ENCODE data around the gene TECR. TPM values are rescaled to one million over a fixed set of nuclear protein-coding genes. Genes with fewer than 3 reads are reported as not detected.

Gene TECR
- total RNA-seq, 1 donor from 2014 or later = 83.0 TPM

GRCh38 chr19:14517446-14517839 lies 12.0 kb upstream of the TECR start:
- Histone ChIP-seq H3K27me3 (ENCODE audit: control insufficient read depth in 3 of 3, insufficient read depth in 3 of 3, low read length in 3 of 3) (no peaks in the 10 kb centered on the region), H3K4me3 (ENCODE audit: low read length in 3 of 3) (peak overlapping the region; percentile 79 to 96 (median 95)), H3K4me1 (ENCODE audit: control insufficient read depth in 3 of 3, insufficient read depth in 3 of 3, low read length in 3 of 3) (peaks cover 40 to 52% (median 50%) of the 10 kb centered on the region in 3 donors), H3K27ac (ENCODE audit: low read depth, low read length) (peak overlapping the region; percentile 99), H3K9me3 (ENCODE audit: control insufficient read depth in 3 of 3, low read length in 3 of 3) (no peaks in the 10 kb centered on the region), H3K9ac (ENCODE audit: low read depth in 1 of 3, low read length in 3 of 3) (peak overlapping the region; percentile 80 to 100 (median 99)), H3K36me3 (ENCODE audit: control insufficient read depth in 3 of 3, insufficient read depth in 3 of 3, low read length in 3 of 3) (peaks cover 25 to 33% (median 31%) of the 10 kb centered on the region in 3 donors)

- H3K36me3 ChIP-seq (ENCODE audit: control insufficient read depth in 3 of 3, insufficient read depth in 3 of 3, low read length in 3 of 3) = peaks cover 25 to 33% (median 31%) of the 10 kb centered on the region in 3 donors
- H3K27ac ChIP-seq (ENCODE audit: low read depth, low read length) = peak within 1 kb of the TSS; percentile 99
- H3K27me3 ChIP-seq (ENCODE audit: control insufficient read depth in 3 of 3, insufficient read depth in 3 of 3, low read length in 3 of 3) = no peaks in the 10 kb centered on the region
- peaks cover 40 to 52% (median 47%) of the 10 kb centered on the region in 3 donors for H3K4me1 ChIP-seq (ENCODE audit: control insufficient read depth in 3 of 3, insufficient read depth in 3 of 3, low read length in 3 of 3)
- peak within 1 kb of the TSS; percentile 97 to 100 (median 99) for H3K9ac ChIP-seq (ENCODE audit: low read depth in 1 of 3, low read length in 3 of 3)
- no peaks in the 10 kb centered on the region for H3K9me3 ChIP-seq (ENCODE audit: control insufficient read depth in 3 of 3, low read length in 3 of 3)
- H3K4me3 ChIP-seq (ENCODE audit: low read length in 3 of 3) = peak within 1 kb of the TSS; percentile 89 to 96 (median 95)
Measured at GRCh38 chr19:14517840-14518505, 11.4 kb upstream of the TECR start, which contains the start of gene DNAJB1. Gene DNAJB1, minus strand, starts transcription at chr19:14518397. Its CDS starts 48 bp downstream, at chr19:14518349.

DNA sequence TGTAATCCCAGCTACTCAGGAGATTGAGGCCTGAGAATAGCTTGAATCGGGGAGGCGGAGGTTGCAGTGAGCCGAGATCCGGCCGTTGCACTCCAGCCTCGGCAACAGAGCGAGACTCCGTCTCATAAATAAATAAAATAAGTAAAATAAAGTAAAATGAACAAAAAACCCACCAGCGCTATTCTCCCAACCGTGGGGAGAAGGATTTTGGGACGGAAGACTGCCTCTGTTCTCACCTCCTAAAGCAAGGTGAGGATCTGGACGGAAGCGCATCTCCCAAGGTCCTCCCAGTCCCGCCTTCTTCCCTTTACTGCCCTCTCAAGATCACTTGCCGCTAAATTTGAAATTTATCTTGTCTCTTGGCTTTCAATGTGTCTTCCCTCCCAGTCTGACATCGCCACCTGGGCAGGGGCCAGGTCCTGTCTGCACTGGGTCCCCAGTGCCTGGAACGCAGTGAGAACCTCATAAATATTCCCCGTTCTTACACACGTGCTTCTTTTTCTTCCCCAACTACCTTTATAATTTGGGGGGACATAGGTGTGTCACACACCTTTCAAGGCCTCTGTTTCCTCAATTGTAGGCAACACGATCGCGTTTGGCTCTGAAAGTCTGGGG lies 10.0 kb upstream of the TECR start:
- Histone ChIP-seq H3K27me3 (ENCODE audit: control insufficient read depth in 3 of 3, insufficient read depth in 3 of 3, low read length in 3 of 3) (no peaks in the 10 kb centered on the region), H3K9me3 (ENCODE audit: control insufficient read depth in 3 of 3, low read length in 3 of 3) (no peaks in the 10 kb centered on the region), H3K4me3 (ENCODE audit: low read length in 3 of 3) (peak overlapping the region in 1 of 3 donors; percentile 30), H3K36me3 (ENCODE audit: control insufficient read depth in 3 of 3, insufficient read depth in 3 of 3, low read length in 3 of 3) (peaks cover 22 to 26% (median 25%) of the 10 kb centered on the region in 3 donors), H3K9ac (ENCODE audit: low read depth in 1 of 3, low read length in 3 of 3) (peak overlapping the region in 2 of 3 donors; percentile 74 to 83), H3K27ac (ENCODE audit: low read depth, low read length) (peak overlapping the region; percentile 96), H3K4me1 (ENCODE audit: control insufficient read depth in 3 of 3, insufficient read depth in 3 of 3, low read length in 3 of 3) (peaks cover 32 to 49% (median 40%) of the 10 kb centered on the region in 3 donors)

DNA sequence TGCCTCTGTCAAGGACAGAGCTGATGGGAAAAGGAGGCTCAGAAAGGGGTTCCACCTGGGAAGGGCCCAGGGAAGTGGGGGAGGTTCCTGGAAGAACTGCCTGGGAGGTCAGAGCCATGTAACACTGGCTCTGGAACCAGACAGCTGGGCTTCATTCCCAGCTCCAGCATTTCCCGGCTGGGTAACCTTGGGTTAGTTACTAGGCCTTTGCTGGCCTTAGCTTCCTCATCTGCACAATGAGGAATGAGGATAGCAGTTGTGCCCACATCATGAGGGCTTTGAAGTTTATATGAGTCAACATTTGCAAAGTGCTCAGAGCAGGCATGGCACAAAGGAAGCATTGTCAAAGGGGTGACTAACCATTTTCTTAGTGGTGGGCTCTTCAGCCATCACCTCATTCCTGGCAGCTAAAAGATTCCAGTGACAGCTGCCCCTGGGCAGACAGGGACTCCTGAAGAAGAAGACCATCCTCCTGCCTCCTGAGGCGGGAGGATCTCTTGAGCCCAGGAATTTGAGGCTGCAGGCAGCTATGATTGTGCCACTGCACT lies 9.5 kb upstream of the TECR start:
- no peaks in the 10 kb centered on the region for H3K27me3 ChIP-seq (ENCODE audit: control insufficient read depth in 3 of 3, insufficient read depth in 3 of 3, low read length in 3 of 3)
- H3K4me3 ChIP-seq (ENCODE audit: low read length in 3 of 3) = no peak overlapping the region
- peak overlapping the region; percentile 96 for H3K27ac ChIP-seq (ENCODE audit: low read depth, low read length)
- H3K9ac ChIP-seq (ENCODE audit: low read depth in 1 of 3, low read length in 3 of 3) = peak overlapping the region in 1 of 3 donors; percentile 83
- H3K9me3 ChIP-seq (ENCODE audit: control insufficient read depth in 3 of 3, low read length in 3 of 3) = no peaks in the 10 kb centered on the region
- H3K4me1 ChIP-seq (ENCODE audit: control insufficient read depth in 3 of 3, insufficient read depth in 3 of 3, low read length in 3 of 3) = peaks cover 26 to 43% (median 34%) of the 10 kb centered on the region in 3 donors
- H3K36me3 ChIP-seq (ENCODE audit: control insufficient read depth in 3 of 3, insufficient read depth in 3 of 3, low read length in 3 of 3) = peaks cover 16 to 21% (median 20%) of the 10 kb centered on the region in 3 donors

GRCh38 chr19:14520543-14520942 lies 8.9 kb upstream of the TECR start:
- H3K27me3 ChIP-seq (ENCODE audit: control insufficient read depth in 3 of 3, insufficient read depth in 3 of 3, low read length in 3 of 3) = no peaks in the 10 kb centered on the region
- peaks cover 20 to 37% (median 28%) of the 10 kb centered on the region in 3 donors for H3K4me1 ChIP-seq (ENCODE audit: control insufficient read depth in 3 of 3, insufficient read depth in 3 of 3, low read length in 3 of 3)
- H3K9ac ChIP-seq (ENCODE audit: low read depth in 1 of 3, low read length in 3 of 3) = no peak overlapping the region
- H3K27ac ChIP-seq (ENCODE audit: low read depth, low read length) = peak overlapping the region; percentile 96
- H3K4me3 ChIP-seq (ENCODE audit: low read length in 3 of 3) = no peak overlapping the region
- no peaks in the 10 kb centered on the region for H3K9me3 ChIP-seq (ENCODE audit: control insufficient read depth in 3 of 3, low read length in 3 of 3)
- H3K36me3 ChIP-seq (ENCODE audit: control insufficient read depth in 3 of 3, insufficient read depth in 3 of 3, low read length in 3 of 3) = peaks cover 10 to 16% (median 14%) of the 10 kb centered on the region in 3 donors

DNA sequence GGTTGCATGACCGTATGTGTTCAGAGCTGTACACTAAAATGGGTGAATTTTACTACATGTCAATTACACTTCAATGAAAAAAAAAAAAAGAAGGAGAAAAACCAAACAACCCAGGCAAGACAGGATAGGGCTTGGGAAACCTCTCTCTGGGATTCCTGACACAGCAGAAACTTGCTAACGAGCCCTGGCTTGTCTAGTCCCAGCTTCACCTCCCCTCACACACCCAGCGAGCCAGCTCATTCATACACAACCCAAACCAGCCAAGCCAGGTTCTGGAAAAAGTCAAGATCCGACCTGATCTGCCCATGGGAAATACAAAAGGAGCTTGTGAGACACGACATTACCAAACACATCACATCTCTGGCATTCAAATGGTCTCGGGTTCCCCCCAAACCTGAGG lies 3.7 kb upstream of the TECR start:
- Histone ChIP-seq H3K9me3 (ENCODE audit: control insufficient read depth in 3 of 3, low read length in 3 of 3) (no peaks in the 10 kb centered on the region), H3K27ac (ENCODE audit: low read depth, low read length) (no peak overlapping the region), H3K4me1 (ENCODE audit: control insufficient read depth in 3 of 3, insufficient read depth in 3 of 3, low read length in 3 of 3) (peaks cover 9 to 12% (median 12%) of the 10 kb centered on the region in 3 donors), H3K27me3 (ENCODE audit: control insufficient read depth in 3 of 3, insufficient read depth in 3 of 3, low read length in 3 of 3) (no peaks in the 10 kb centered on the region), H3K9ac (ENCODE audit: low read depth in 1 of 3, low read length in 3 of 3) (no peak overlapping the region), H3K36me3 (ENCODE audit: control insufficient read depth in 3 of 3, insufficient read depth in 3 of 3, low read length in 3 of 3) (peaks cover 2 to 14% (median 6%) of the 10 kb centered on the region in 3 donors), H3K4me3 (ENCODE audit: low read length in 3 of 3) (no peak overlapping the region)

GRCh38 chr19:14526423-14526822 lies 3.0 kb upstream of the TECR start:
- Histone ChIP-seq H3K4me3 (ENCODE audit: low read length in 3 of 3) (no peak overlapping the region), H3K27ac (ENCODE audit: low read depth, low read length) (no peak overlapping the region), H3K9me3 (ENCODE audit: control insufficient read depth in 3 of 3, low read length in 3 of 3) (no peaks in the 10 kb centered on the region), H3K4me1 (ENCODE audit: control insufficient read depth in 3 of 3, insufficient read depth in 3 of 3, low read length in 3 of 3) (peaks cover 11 to 16% (median 14%) of the 10 kb centered on the region in 3 donors), H3K27me3 (ENCODE audit: control insufficient read depth in 3 of 3, insufficient read depth in 3 of 3, low read length in 3 of 3) (no peaks in the 10 kb centered on the region), H3K36me3 (ENCODE audit: control insufficient read depth in 3 of 3, insufficient read depth in 3 of 3, low read length in 3 of 3) (peaks cover 2 to 14% (median 6%) of the 10 kb centered on the region in 3 donors), H3K9ac (ENCODE audit: low read depth in 1 of 3, low read length in 3 of 3) (no peak overlapping the region)

DNA sequence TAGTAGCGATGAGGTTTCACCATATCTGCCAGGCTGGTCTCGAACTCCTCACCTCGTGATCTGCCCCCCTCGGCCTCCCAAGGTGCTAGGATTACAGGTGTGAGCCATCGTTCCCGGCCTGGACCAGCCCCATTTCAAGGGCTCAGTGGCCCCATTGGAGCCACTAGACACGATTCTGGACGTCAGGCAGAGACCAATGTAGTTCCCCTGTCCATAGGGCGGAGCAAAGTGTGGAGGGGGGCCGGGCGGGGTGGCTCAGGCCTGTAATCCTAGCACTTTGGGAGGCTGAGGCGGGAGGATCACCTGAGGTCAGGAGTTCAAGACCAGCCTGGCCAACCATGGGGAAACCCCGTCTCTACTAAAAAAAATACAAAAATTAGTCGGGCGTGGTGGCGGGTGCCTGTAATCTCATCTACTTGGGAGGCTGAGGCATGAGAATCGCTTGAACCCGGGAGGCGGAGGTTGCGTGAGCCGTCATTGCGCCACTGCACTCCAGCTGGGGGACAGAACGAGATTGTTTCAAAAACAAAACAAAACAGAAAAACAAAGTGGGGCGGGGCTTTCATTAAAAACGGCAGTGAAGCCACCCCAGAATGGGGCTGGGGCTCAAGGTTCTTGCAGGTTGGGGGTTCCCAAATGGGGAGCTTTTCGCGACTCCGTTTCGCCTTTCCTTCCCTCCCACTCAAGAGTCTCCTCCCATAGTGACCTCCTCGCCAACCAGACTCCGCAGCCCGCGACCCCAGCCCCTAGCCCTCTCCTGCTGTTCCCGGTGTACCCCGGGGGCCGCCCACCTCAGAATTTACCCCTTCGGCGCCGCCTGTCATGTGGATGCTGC lies 758 bp upstream of the TECR start:
- peak overlapping the region in 2 of 3 donors; percentile 50 to 57 for H3K9ac ChIP-seq (ENCODE audit: low read depth in 1 of 3, low read length in 3 of 3)
- H3K9me3 ChIP-seq (ENCODE audit: control insufficient read depth in 3 of 3, low read length in 3 of 3) = no peaks in the 10 kb centered on the region
- peaks cover 2 to 11% (median 6%) of the 10 kb centered on the region in 3 donors for H3K36me3 ChIP-seq (ENCODE audit: control insufficient read depth in 3 of 3, insufficient read depth in 3 of 3, low read length in 3 of 3)
- no peaks in the 10 kb centered on the region for H3K27me3 ChIP-seq (ENCODE audit: control insufficient read depth in 3 of 3, insufficient read depth in 3 of 3, low read length in 3 of 3)
- peaks cover 22 to 35% (median 29%) of the 10 kb centered on the region in 3 donors for H3K4me1 ChIP-seq (ENCODE audit: control insufficient read depth in 3 of 3, insufficient read depth in 3 of 3, low read length in 3 of 3)
- peak overlapping the region; percentile 38 to 99 (median 65) for H3K4me3 ChIP-seq (ENCODE audit: low read length in 3 of 3)
- H3K27ac ChIP-seq (ENCODE audit: low read depth, low read length) = peak overlapping the region; percentile 70

GRCh38 chr19:14530005-14530348 lies 583 bp downstream of the TECR start:
- Histone ChIP-seq H3K4me1 (ENCODE audit: control insufficient read depth in 3 of 3, insufficient read depth in 3 of 3, low read length in 3 of 3) (peaks cover 26 to 39% (median 31%) of the 10 kb centered on the region in 3 donors), H3K4me3 (ENCODE audit: low read length in 3 of 3) (peak overlapping the region; percentile 95 to 99 (median 96)), H3K36me3 (ENCODE audit: control insufficient read depth in 3 of 3, insufficient read depth in 3 of 3, low read length in 3 of 3) (peaks cover 4 to 11% (median 10%) of the 10 kb centered on the region in 3 donors), H3K27ac (ENCODE audit: low read depth, low read length) (peak overlapping the region; percentile 89), H3K9ac (ENCODE audit: low read depth in 1 of 3, low read length in 3 of 3) (peak overlapping the region; percentile 91 to 98 (median 97)), H3K27me3 (ENCODE audit: control insufficient read depth in 3 of 3, insufficient read depth in 3 of 3, low read length in 3 of 3) (no peaks in the 10 kb centered on the region), H3K9me3 (ENCODE audit: control insufficient read depth in 3 of 3, low read length in 3 of 3) (no peaks in the 10 kb centered on the region)

Data from skeletal muscle tissue (tissue), 4 donors.